COLO668 (cell line): ENCODE measurements around the gene SGK1.

Experiments
- DNase-seq: peaks from one replicate; lab custom pipeline; 2025; ENCODE audit not compliant: unreplicated experiment; lab: John Stamatoyannopoulos, UW

SGK1 gene

GRCh38 chr6:134132494-134133141 is 185.3 kb downstream of the SGK1 start:
- no peak for DNase-seq

- DNase-seq: no peak
Measured at GRCh38 chr6:134131530-134132139, 186.3 kb downstream of the SGK1 start.

GRCh38 chr6:134128146-134128545 is 189.8 kb downstream of the SGK1 start:
- no peak for DNase-seq

- DNase-seq: no peak
Measured at GRCh38 chr6:134123666-134124208, 194.2 kb downstream of the SGK1 start.

GRCh38 chr6:134122775-134123174 is 195.1 kb downstream of the SGK1 start:
- no peak for DNase-seq

GRCh38 chr6:134119486-134119885 is 198.4 kb downstream of the SGK1 start:
- DNase-seq: no peak
